ENCODE measurements around the gene PLEKHG7. TPM values are rescaled to one million over a fixed set of nuclear protein-coding genes. Genes with fewer than 3 reads are reported as not detected.

The PLEKHG7 gene
- total and polyA plus RNA-seq, 9 of the 15 experiments (the other 6 are each of a cell fraction or from before 2014, with no cell fraction given) = 0.03 TPM; not detected in 8

GRCh38 chr12:92657770-92658169 lies 45.0 kb upstream of the PLEKHG7 start:
- H3K27me3 ChIP-seq (ENCODE audit: control insufficient read depth in 2 of 2, insufficient read depth in 2 of 2, low read length in 2 of 2) = peaks cover 10 to 12% of the 10 kb centered on the region in 2 experiments; a peak in 4 of 5 replicates
- TF ChIP-seq MLLT1 (IDR thresholded peaks at IDR 0.05) (no peak), TOE1 (IDR thresholded peaks at IDR 0.05; ENCODE audit: borderline replicate concordance) (no peak), TOE1 (CRISPR knock-in tag; IDR thresholded peaks at IDR 0.05; ENCODE audit: borderline replicate concordance, low read depth) (no peak), ZFP1 (CRISPR knock-in tag; IDR thresholded peaks at IDR 0.05) (no peak), MBD2 (IDR thresholded peaks at IDR 0.05; ENCODE audit: borderline replicate concordance, low read depth) (no peak), TAF15 (IDR thresholded peaks at IDR 0.05; ENCODE audit: low read depth, low read length) (no peak), DNMT1 (IDR thresholded peaks at IDR 0.05) (no peak), RBM14 (IDR thresholded peaks at IDR 0.05; ENCODE audit: borderline replicate concordance, insufficient read depth, low read depth, low read length) (no peak), WHSC1 (IDR thresholded peaks at IDR 0.05; ENCODE audit: low read length) (no peak), ZNF57 (CRISPR knock-in tag; IDR thresholded peaks at IDR 0.05) (no peak), KDM1A (IDR thresholded peaks at IDR 0.05) (no peak), YY1 (IDR thresholded peaks at IDR 0.05; ENCODE audit: borderline replicate concordance in 1 of 3, control insufficient read depth in 1 of 3, extremely low read depth in 1 of 3, insufficient read depth in 3 of 3, insufficient read length in 1 of 3, insufficient replicate concordance in 2 of 3, low read depth in 1 of 3, low read length in 2 of 3) (no peak), LEF1 (IDR thresholded peaks at IDR 0.05) (no peak), ZHX1 (conservative IDR thresholded peaks at IDR 0.05; ENCODE audit: low read length) (no peak), ZNF184 (CRISPR knock-in tag; IDR thresholded peaks at IDR 0.05) (no peak), ZBED1 (IDR thresholded peaks at IDR 0.05) (no peak), RBM39 (optimal IDR thresholded peaks at IDR 0.05; ENCODE audit: low read depth, low read length) (no peak)
- TF ChIP-seq, protein P1, sequence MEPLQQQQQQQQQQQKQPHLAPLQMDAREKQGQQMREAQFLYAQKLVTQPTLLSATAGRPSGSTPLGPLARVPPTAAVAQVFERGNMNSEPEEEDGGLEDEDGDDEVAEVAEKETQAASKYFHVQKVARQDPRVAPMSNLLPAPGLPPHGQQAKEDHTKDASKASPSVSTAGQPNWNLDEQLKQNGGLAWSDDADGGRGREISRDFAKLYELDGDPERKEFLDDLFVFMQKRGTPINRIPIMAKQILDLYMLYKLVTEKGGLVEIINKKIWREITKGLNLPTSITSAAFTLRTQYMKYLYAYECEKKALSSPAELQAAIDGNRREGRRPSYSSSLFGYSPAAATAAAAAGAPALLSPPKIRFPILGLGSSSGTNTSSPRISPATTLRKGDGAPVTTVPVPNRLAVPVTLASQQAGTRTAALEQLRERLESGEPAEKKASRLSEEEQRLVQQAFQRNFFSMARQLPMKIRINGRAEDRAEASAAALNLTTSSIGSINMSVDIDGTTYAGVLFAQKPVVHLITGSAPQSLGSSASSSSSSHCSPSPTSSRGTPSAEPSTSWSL (CRISPR knock-in tag; IDR thresholded peaks at IDR 0.05; ENCODE audit: borderline replicate concordance) = no peak
- in situ Hi-C loops (cut with MboI) = no loop called here
- no peak overlapping the region for H3K9ac ChIP-seq (ENCODE audit: insufficient read depth in 1 of 2, low read depth in 2 of 2, low read length in 2 of 2)
- intact Hi-C loops (cut with micrococcal nuclease) = no loop called here
- H3K9me3 ChIP-seq (replicated peaks; ENCODE audit: control insufficient read depth, insufficient read depth, low read depth, low read length) = no peaks in the 10 kb centered on the region
- no peak overlapping the region for H2AFZ ChIP-seq (ENCODE audit: low read depth, low read length)
- CTCF ChIA-PET (ENCODE audit: low intra/inter-chr PET ratio) = no interaction called here
- H3K4me1 ChIP-seq (replicated peaks in 1 of 2; ENCODE audit: control insufficient read depth in 2 of 2, insufficient read depth in 2 of 2, low read length in 2 of 2) = no peaks in the 10 kb centered on the region
- WGBS (ENCODE audit: insufficient coverage, low coverage, missing lambda C conversion rate) = 7% methylated on average over 4 of the region's 4 CpGs
- no TSS peak for BruUV-seq (replicated peaks)
- H4K20me1 ChIP-seq (replicated peaks; ENCODE audit: control insufficient read depth, insufficient read depth, low read length) = no peaks in the 10 kb centered on the region
- DNase-seq (ENCODE audit: extremely low read depth in 1 of 4, low spot score in 3 of 4) = no peak
- H3K4me3 ChIP-seq = no peak overlapping the region
- H3K79me2 ChIP-seq (ENCODE audit: control insufficient read depth, insufficient read depth, low read length) = no peaks in the 10 kb centered on the region
- POLR2A ChIA-PET = no interaction called here
- H3K36me3 ChIP-seq (ENCODE audit: control insufficient read depth, insufficient read depth, low read length) = no peaks in the 10 kb centered on the region
- H3K9me1 ChIP-seq (ENCODE audit: control insufficient read depth, insufficient read depth, low read length) = no peaks in the 10 kb centered on the region
- no peak for FAIRE-seq
- no peak for ATAC-seq
- no peak overlapping the region for H3K4me2 ChIP-seq (ENCODE audit: insufficient read depth, low read length)
- no peak overlapping the region for H3K27ac ChIP-seq (ENCODE audit: extremely low read depth, low read depth, low read length)
